ENCODE measurements around the gene EPHA3. TPM values are rescaled to one million over a fixed set of nuclear protein-coding genes. Genes with fewer than 3 reads are reported as not detected.

The EPHA3 gene
- total RNA-seq, 2 donors from 2014 or later, result 0.15 to 0.18 TPM

DNA sequence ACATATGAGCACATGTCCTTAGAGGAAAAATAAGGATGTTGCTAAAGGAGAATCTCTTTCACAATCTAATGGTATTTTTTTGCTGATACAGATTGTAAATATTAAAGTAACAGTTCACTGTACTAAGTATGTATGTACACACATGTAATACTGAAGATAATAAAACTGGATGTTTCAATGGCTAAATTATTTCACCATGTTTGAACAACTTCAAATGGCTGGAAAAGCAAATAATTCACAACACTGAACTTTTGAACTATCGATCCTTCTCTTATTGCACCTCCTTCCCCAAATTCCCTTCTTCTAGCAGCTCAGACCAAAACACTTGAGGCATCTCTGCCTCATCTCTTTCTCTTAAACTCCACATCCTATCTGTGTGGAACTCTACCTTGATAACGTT, 149.5 kb downstream of the EPHA3 start:
- DNase-seq, result no peak
- H3K4me3 ChIP-seq (ENCODE audit: low read length), result no peak overlapping the region
- Mint-ChIP-seq H3K27ac (no peak overlapping the region), H3K4me3 (no peak overlapping the region), H3K27me3 (ENCODE audit: insufficient read depth) (no peaks in the 10 kb centered on the region), H3K36me3 (ENCODE audit: low read depth) (no peaks in the 10 kb centered on the region), H3K4me1 (peaks cover 2% of the 10 kb centered on the region), H3K9me3 (no peaks in the 10 kb centered on the region)
- TF ChIP-seq, protein P1, sequence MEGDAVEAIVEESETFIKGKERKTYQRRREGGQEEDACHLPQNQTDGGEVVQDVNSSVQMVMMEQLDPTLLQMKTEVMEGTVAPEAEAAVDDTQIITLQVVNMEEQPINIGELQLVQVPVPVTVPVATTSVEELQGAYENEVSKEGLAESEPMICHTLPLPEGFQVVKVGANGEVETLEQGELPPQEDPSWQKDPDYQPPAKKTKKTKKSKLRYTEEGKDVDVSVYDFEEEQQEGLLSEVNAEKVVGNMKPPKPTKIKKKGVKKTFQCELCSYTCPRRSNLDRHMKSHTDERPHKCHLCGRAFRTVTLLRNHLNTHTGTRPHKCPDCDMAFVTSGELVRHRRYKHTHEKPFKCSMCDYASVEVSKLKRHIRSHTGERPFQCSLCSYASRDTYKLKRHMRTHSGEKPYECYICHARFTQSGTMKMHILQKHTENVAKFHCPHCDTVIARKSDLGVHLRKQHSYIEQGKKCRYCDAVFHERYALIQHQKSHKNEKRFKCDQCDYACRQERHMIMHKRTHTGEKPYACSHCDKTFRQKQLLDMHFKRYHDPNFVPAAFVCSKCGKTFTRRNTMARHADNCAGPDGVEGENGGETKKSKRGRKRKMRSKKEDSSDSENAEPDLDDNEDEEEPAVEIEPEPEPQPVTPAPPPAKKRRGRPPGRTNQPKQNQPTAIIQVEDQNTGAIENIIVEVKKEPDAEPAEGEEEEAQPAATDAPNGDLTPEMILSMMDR (conservative IDR thresholded peaks at IDR 0.05), result no peak
- H3K9me3 ChIP-seq (ENCODE audit: control insufficient read depth, low read length), result no peaks in the 10 kb centered on the region
- no peaks in the 10 kb centered on the region for H3K27me3 ChIP-seq (ENCODE audit: control insufficient read depth, insufficient read depth, low read length, poor library complexity, severe bottlenecking)
- no peaks in the 10 kb centered on the region for H3K36me3 ChIP-seq (ENCODE audit: control insufficient read depth, insufficient read depth, low read length)
- H3K27ac ChIP-seq (ENCODE audit: low read depth, low read length), result no peak overlapping the region
- WGBS, 2 experiments (ENCODE audit: insufficient coverage in 1 of 2, insufficient read length in 1 of 2), result 92 to 100% methylated on average over 2 of the region's 2 CpGs
- no peak overlapping the region for H3K9ac ChIP-seq (ENCODE audit: extremely low read depth, low read length, poor library complexity, severe bottlenecking)
- H3K4me1 ChIP-seq (ENCODE audit: control insufficient read depth, insufficient read depth, low read length), result no peaks in the 10 kb centered on the region

DNA sequence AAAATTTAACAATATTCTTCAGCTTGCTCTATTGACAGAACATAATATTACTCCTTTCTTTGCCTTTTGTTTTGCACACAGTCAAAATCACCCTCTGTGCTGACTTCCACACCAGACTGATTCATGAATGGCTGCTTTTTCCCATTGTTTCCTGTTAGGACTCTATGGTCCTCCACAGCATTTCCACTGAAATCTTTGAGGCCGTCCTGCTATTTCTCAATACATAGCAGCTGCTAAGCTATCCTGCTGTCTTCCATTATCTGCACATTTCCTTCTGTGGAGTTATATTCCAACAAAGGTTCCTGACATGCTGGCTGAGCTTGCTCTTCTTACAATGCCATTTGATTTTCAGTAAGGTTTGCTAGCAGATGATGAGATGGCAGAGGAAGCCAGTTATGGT, 153.3 kb downstream of the EPHA3 start:
- no peaks in the 10 kb centered on the region for H3K36me3 Mint-ChIP-seq (ENCODE audit: low read depth)
- H3K27ac ChIP-seq (ENCODE audit: low read depth, low read length), result peak overlapping the region; percentile 93
- H3K27ac Mint-ChIP-seq, result no peak overlapping the region
- H3K4me3 Mint-ChIP-seq, result no peak overlapping the region
- H3K4me1 ChIP-seq (ENCODE audit: control insufficient read depth, insufficient read depth, low read length), result no peaks in the 10 kb centered on the region
- no peaks in the 10 kb centered on the region for H3K36me3 ChIP-seq (ENCODE audit: control insufficient read depth, insufficient read depth, low read length)
- 57 to 82% methylated on average over 1 of the region's 1 CpG for WGBS, 2 experiments (ENCODE audit: insufficient coverage in 1 of 2, insufficient read length in 1 of 2)
- H3K9me3 Mint-ChIP-seq, result no peaks in the 10 kb centered on the region
- H3K9me3 ChIP-seq (ENCODE audit: control insufficient read depth, low read length), result no peaks in the 10 kb centered on the region
- TF ChIP-seq, protein P1 (conservative IDR thresholded peaks at IDR 0.05), result no peak
- H3K27me3 Mint-ChIP-seq (ENCODE audit: insufficient read depth), result no peaks in the 10 kb centered on the region
- H3K9ac ChIP-seq (ENCODE audit: extremely low read depth, low read length, poor library complexity, severe bottlenecking), result no peak overlapping the region
- no peaks in the 10 kb centered on the region for H3K27me3 ChIP-seq (ENCODE audit: control insufficient read depth, insufficient read depth, low read length, poor library complexity, severe bottlenecking)
- no peak for DNase-seq
- H3K4me3 ChIP-seq (ENCODE audit: low read length), result no peak overlapping the region
- peaks cover 4% of the 10 kb centered on the region for H3K4me1 Mint-ChIP-seq

DNA sequence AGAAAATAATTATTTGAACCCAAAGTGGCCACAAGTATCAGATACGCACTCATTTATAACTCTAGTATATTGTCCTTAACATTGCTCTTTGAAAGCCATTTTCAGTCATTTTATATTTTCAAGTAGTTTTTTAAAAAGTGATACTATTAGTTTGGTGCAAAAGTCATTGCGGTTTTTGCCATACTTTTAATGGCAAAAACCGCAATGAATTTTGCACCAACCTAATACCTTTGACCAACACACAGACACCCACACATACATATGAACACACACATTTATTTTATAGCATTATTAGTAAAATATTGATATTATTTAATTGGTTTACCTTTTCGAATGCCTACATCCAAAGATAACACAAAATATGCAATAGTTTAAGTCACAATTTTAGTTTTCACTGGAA, 154.3 kb downstream of the EPHA3 start:
- Histone ChIP-seq H3K27me3 (ENCODE audit: control insufficient read depth, insufficient read depth, low read length, poor library complexity, severe bottlenecking) (no peaks in the 10 kb centered on the region), H3K27ac (ENCODE audit: low read depth, low read length) (peak overlapping the region; percentile 93), H3K36me3 (ENCODE audit: control insufficient read depth, insufficient read depth, low read length) (no peaks in the 10 kb centered on the region), H3K4me1 (ENCODE audit: control insufficient read depth, insufficient read depth, low read length) (no peaks in the 10 kb centered on the region), H3K9ac (ENCODE audit: extremely low read depth, low read length, poor library complexity, severe bottlenecking) (no peak overlapping the region), H3K9me3 (ENCODE audit: control insufficient read depth, low read length) (no peaks in the 10 kb centered on the region), H3K4me3 (ENCODE audit: low read length) (no peak overlapping the region)
- no peaks in the 10 kb centered on the region for H3K9me3 Mint-ChIP-seq
- H3K27me3 Mint-ChIP-seq (ENCODE audit: insufficient read depth), result no peaks in the 10 kb centered on the region
- DNase-seq, result no peak
- no peak overlapping the region for H3K4me3 Mint-ChIP-seq
- 84% methylated on average over 4 of the region's 4 CpGs; no CpG with 5 or more reads in 1 of the 2 experiments for WGBS, 2 experiments (ENCODE audit: insufficient coverage in 1 of 2, insufficient read length in 1 of 2)
- TF ChIP-seq, protein P1 (conservative IDR thresholded peaks at IDR 0.05), result no peak
- no peak overlapping the region for H3K27ac Mint-ChIP-seq
- peaks cover 4% of the 10 kb centered on the region for H3K4me1 Mint-ChIP-seq
- H3K36me3 Mint-ChIP-seq (ENCODE audit: low read depth), result no peaks in the 10 kb centered on the region
